Astrocyte of the spinal cord (primary cell): ENCODE results near the gene DBNL.

ENCODE experiments used
- DNase-seq: peaks from one replicate; pipeline ENCODE4 v3.0.0; 2011; ENCODE audit warnings: low read depth, low spot score
- H3K4me3 ChIP-seq: 2 replicates; pipeline ENCODE4 v1.5.1; 2011; ENCODE audit warnings: low read depth, mild to moderate bottlenecking, low read length, moderate library complexity
- in situ Hi-C: cut with HindIII; loops from 2 replicates; pipeline ENCODE4 v1.10.0; 2017; ENCODE audit warnings: low sequenced_read_pairs
- TF ChIP-seq, protein P1 (sequence below): IDR thresholded peaks from 2 replicates; pipeline ENCODE4 v1.5.1; 2012; ENCODE audit warnings: low read depth, mild to moderate bottlenecking, low read length, inconsistent platforms

DBNL gene

GRCh38 chr7:44104860-44105771 lies 60.6 kb downstream of the DBNL start:
- H3K4me3 ChIP-seq: peak overlapping the region; percentile 60
- in situ Hi-C loops: no loop called here
- DNase-seq: peak; percentile 54
- TF ChIP-seq, protein P1, sequence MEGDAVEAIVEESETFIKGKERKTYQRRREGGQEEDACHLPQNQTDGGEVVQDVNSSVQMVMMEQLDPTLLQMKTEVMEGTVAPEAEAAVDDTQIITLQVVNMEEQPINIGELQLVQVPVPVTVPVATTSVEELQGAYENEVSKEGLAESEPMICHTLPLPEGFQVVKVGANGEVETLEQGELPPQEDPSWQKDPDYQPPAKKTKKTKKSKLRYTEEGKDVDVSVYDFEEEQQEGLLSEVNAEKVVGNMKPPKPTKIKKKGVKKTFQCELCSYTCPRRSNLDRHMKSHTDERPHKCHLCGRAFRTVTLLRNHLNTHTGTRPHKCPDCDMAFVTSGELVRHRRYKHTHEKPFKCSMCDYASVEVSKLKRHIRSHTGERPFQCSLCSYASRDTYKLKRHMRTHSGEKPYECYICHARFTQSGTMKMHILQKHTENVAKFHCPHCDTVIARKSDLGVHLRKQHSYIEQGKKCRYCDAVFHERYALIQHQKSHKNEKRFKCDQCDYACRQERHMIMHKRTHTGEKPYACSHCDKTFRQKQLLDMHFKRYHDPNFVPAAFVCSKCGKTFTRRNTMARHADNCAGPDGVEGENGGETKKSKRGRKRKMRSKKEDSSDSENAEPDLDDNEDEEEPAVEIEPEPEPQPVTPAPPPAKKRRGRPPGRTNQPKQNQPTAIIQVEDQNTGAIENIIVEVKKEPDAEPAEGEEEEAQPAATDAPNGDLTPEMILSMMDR: no peak

DNA sequence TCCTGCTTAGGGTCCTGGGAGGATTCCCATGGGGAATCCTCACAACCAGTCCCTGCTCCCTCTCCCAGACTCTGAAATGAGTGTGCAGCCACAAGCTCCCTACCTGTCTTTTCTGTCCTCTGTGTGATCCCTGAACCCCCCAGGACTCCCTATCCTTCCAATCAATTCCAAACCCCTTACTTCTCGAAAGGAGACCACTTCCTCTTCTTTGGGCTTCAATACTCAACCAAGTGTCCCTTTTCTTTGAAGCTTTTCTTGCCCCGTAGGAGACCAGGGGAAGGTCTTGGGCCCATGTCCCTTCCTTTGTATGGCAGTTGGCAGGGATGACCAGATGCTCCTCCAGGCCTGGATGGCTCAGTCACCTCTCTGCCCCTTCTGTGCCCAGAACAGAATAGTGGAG lies 61.3 kb downstream of the DBNL start:
- TF ChIP-seq, protein P1: no peak
- no peak for DNase-seq
- H3K4me3 ChIP-seq: peak overlapping the region; percentile 60

DNA sequence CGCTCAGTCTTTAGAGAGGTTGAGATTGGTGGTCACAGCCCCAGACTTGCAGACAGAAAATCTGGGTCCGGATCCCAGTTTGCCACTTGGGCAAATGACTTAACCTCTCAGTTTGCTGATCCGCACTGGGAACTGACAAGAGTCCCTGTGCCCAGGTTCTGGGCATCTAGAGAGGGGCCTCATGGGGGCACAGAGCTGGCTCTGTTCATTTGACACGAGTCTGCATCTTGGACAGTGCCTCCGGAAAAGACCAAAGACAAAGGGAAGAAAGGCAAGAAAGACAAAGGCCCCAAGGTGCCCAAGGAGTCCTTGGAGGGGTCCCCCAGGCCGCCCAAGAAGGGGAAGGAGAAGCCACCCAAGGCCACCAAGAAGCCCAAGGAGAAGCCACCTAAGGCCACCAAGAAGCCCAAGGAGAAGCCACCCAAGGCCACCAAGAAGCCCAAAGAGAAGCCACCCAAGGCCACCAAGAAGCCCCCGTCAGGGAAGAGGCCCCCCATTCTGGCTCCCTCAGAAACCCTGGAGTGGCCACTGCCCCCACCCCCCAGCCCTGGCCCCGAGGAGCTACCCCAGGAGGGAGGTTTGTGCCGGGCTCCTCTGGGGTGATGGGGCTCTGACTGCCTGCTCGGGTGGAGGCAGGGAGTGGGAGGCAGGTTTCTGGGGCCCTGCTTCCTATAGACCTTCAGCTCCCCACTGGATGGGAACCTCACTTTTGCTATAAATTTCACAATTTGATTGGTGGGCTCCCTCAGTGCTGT lies 62.0 kb downstream of the DBNL start:
- DNase-seq: no peak
- TF ChIP-seq, protein P1: no peak
- peak overlapping the region; percentile 60 for H3K4me3 ChIP-seq
- in situ Hi-C loops: no loop called here

More for the DNA sequence above, 61.3 kb downstream of the DBNL start:
- in situ Hi-C loops: no loop called here

GRCh38 chr7:44107116-44107960 lies 62.8 kb downstream of the DBNL start:
- in situ Hi-C loops: no loop called here
- TF ChIP-seq, protein P1: no peak
- no peak for DNase-seq
- no peak overlapping the region for H3K4me3 ChIP-seq

GRCh38 chr7:44107961-44108767 lies 63.7 kb downstream of the DBNL start:
- H3K4me3 ChIP-seq: no peak overlapping the region
- TF ChIP-seq, protein P1: no peak
- no peak for DNase-seq
- in situ Hi-C loops: no loop called here
